ENCODE measurements around the gene DUSP8. TPM values are rescaled to one million over a fixed set of nuclear protein-coding genes. Genes with fewer than 3 reads are reported as not detected.

The DUSP8 gene
- polyA plus RNA-seq, 1 of the 3 experiments (the other 2 are of a cell fraction) = 2.0 TPM

DNA sequence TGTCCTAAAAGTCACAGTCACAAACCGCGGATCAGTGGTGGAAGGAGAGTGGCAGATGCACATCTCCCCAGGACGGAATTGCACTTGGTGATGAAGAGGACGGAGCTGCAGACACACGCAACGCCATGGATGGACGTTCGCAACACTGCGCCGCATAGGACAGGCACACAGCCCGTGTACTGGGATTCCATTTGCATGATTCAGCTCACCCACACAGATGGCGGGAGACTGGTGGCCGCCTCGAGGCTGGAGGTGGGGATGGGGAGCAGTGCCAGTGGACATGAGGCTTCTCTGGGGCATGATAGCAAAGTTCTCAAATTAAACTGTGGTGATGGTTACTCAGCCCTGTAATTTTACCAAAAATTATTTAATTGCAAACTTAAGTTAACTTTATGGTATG lies 37.4 kb downstream of the DUSP8 start (continued):
- TF ChIP-seq JUND (IDR thresholded peaks at IDR 0.05) (no peak), EZH2phosphoT487 (IDR thresholded peaks at IDR 0.05; ENCODE audit: borderline replicate concordance, low read depth) (no peak), SMC3 (IDR thresholded peaks at IDR 0.05; ENCODE audit: low read depth, low read length) (no peak), GATA2 (CRISPR knock-in tag; IDR thresholded peaks at IDR 0.05) (no peak), FOXJ3 (CRISPR knock-in tag; IDR thresholded peaks at IDR 0.05) (no peak), NRF1 (IDR thresholded peaks at IDR 0.05; ENCODE audit: low read depth, low read length) (no peak), TAF1 (IDR thresholded peaks at IDR 0.05; ENCODE audit: borderline replicate concordance, low read depth, low read length) (no peak), NFIC (IDR thresholded peaks at IDR 0.05; ENCODE audit: borderline replicate concordance) (no peak), RCOR1 (IDR thresholded peaks at IDR 0.05; ENCODE audit: low read length) (no peak), GABPA (IDR thresholded peaks at IDR 0.05; ENCODE audit: low read depth) (no peak), ELF1 (IDR thresholded peaks at IDR 0.05) (no peak)

DNA sequence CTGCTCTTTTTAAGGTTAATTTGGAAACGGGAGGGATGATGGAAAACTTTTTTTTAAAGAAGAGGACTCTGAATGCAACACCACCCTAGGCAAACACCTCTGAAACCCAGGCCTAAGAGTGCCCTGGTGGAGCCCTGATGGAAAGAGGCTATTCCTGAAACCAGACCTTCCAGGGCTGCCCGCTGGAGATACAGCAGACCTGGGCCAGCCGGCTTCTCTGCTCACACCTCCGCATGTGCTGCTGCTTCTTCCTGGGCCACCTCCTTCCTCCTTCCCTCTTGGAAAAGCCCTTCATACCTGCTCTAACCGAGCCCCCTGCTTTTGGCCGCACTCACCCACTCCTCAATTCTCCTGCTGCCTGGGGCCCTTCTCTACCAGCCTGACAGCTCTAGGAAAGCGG lies 37.9 kb downstream of the DUSP8 start:
- no peaks in the 10 kb centered on the region for H3F3A ChIP-seq (replicated peaks; ENCODE audit: insufficient read depth)
- POLR2A ChIA-PET = no interaction called here
- H4K20me1 ChIP-seq (ENCODE audit: insufficient read depth) = peaks cover 78% of the 10 kb centered on the region
- peaks cover 7% of the 10 kb centered on the region; the same call in 1 of the 2 replicates for H3K27me3 ChIP-seq (ENCODE audit: insufficient read depth)
- peaks cover 84% of the 10 kb centered on the region for H3K79me2 ChIP-seq (ENCODE audit: insufficient read depth)
- H3K9ac ChIP-seq = no peak overlapping the region
- CTCF ChIA-PET = interaction anchor here (1.2 kb wide), 1 partner anchor 19 kb away, joined by 4 read pairs; no protein-coding TSS in a partner anchor
- no peaks in the 10 kb centered on the region for H3K9me2 ChIP-seq
- H3K4me1 ChIP-seq (ENCODE audit: control insufficient read depth in 1 of 2, insufficient read depth in 2 of 2, low read depth in 1 of 2, low read length in 1 of 2) = peaks cover 0 to 17% of the 10 kb centered on the region in 2 experiments; a peak in 1 of 4 replicates
- H3K4me2 ChIP-seq = no peak overlapping the region
- no peak overlapping the region for H2AFZ ChIP-seq (ENCODE audit: low read depth)
- H3K36me3 ChIP-seq (replicated peaks in 1 of 2; ENCODE audit: control insufficient read depth in 1 of 2, insufficient read depth in 2 of 2, low read length in 1 of 2) = peaks cover 0 to 9% of the 10 kb centered on the region in 2 experiments
- H3K9me3 ChIP-seq = no peaks in the 10 kb centered on the region
- no peak for TF ChIP-seq RFX5 (IDR thresholded peaks at IDR 0.05; ENCODE audit: low read length)
- TF ChIP-seq GATA2 (CRISPR knock-in tag; IDR thresholded peaks at IDR 0.05) = no peak
- TF ChIP-seq, protein P1, sequence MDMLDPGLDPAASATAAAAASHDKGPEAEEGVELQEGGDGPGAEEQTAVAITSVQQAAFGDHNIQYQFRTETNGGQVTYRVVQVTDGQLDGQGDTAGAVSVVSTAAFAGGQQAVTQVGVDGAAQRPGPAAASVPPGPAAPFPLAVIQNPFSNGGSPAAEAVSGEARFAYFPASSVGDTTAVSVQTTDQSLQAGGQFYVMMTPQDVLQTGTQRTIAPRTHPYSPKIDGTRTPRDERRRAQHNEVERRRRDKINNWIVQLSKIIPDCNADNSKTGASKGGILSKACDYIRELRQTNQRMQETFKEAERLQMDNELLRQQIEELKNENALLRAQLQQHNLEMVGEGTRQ (IDR thresholded peaks at IDR 0.05; ENCODE audit: borderline replicate concordance, low read depth, low read length) = no peak
- no peak for TF ChIP-seq MEF2A (IDR thresholded peaks at IDR 0.05; ENCODE audit: borderline replicate concordance, low read depth)
- TF ChIP-seq NFIC (IDR thresholded peaks at IDR 0.05; ENCODE audit: borderline replicate concordance) = no peak
- TF ChIP-seq EZH2phosphoT487 (IDR thresholded peaks at IDR 0.05; ENCODE audit: borderline replicate concordance, low read depth) = no peak
- no peak for TF ChIP-seq YY1 (IDR thresholded peaks at IDR 0.05; ENCODE audit: low read depth)
- TF ChIP-seq, protein P2, sequence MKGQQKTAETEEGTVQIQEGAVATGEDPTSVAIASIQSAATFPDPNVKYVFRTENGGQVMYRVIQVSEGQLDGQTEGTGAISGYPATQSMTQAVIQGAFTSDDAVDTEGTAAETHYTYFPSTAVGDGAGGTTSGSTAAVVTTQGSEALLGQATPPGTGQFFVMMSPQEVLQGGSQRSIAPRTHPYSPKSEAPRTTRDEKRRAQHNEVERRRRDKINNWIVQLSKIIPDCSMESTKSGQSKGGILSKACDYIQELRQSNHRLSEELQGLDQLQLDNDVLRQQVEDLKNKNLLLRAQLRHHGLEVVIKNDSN (IDR thresholded peaks at IDR 0.05; ENCODE audit: borderline replicate concordance, low read depth) = no peak
- TF ChIP-seq, protein P3, sequence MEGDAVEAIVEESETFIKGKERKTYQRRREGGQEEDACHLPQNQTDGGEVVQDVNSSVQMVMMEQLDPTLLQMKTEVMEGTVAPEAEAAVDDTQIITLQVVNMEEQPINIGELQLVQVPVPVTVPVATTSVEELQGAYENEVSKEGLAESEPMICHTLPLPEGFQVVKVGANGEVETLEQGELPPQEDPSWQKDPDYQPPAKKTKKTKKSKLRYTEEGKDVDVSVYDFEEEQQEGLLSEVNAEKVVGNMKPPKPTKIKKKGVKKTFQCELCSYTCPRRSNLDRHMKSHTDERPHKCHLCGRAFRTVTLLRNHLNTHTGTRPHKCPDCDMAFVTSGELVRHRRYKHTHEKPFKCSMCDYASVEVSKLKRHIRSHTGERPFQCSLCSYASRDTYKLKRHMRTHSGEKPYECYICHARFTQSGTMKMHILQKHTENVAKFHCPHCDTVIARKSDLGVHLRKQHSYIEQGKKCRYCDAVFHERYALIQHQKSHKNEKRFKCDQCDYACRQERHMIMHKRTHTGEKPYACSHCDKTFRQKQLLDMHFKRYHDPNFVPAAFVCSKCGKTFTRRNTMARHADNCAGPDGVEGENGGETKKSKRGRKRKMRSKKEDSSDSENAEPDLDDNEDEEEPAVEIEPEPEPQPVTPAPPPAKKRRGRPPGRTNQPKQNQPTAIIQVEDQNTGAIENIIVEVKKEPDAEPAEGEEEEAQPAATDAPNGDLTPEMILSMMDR (IDR thresholded peaks at IDR 0.05) = no peak
- no peak for TF ChIP-seq GABPA (IDR thresholded peaks at IDR 0.05; ENCODE audit: low read depth)
- TF ChIP-seq, protein P4, sequence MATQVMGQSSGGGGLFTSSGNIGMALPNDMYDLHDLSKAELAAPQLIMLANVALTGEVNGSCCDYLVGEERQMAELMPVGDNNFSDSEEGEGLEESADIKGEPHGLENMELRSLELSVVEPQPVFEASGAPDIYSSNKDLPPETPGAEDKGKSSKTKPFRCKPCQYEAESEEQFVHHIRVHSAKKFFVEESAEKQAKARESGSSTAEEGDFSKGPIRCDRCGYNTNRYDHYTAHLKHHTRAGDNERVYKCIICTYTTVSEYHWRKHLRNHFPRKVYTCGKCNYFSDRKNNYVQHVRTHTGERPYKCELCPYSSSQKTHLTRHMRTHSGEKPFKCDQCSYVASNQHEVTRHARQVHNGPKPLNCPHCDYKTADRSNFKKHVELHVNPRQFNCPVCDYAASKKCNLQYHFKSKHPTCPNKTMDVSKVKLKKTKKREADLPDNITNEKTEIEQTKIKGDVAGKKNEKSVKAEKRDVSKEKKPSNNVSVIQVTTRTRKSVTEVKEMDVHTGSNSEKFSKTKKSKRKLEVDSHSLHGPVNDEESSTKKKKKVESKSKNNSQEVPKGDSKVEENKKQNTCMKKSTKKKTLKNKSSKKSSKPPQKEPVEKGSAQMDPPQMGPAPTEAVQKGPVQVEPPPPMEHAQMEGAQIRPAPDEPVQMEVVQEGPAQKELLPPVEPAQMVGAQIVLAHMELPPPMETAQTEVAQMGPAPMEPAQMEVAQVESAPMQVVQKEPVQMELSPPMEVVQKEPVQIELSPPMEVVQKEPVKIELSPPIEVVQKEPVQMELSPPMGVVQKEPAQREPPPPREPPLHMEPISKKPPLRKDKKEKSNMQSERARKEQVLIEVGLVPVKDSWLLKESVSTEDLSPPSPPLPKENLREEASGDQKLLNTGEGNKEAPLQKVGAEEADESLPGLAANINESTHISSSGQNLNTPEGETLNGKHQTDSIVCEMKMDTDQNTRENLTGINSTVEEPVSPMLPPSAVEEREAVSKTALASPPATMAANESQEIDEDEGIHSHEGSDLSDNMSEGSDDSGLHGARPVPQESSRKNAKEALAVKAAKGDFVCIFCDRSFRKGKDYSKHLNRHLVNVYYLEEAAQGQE (IDR thresholded peaks at IDR 0.05; ENCODE audit: low read depth, low read length) = no peak
- TF ChIP-seq, protein P5, sequence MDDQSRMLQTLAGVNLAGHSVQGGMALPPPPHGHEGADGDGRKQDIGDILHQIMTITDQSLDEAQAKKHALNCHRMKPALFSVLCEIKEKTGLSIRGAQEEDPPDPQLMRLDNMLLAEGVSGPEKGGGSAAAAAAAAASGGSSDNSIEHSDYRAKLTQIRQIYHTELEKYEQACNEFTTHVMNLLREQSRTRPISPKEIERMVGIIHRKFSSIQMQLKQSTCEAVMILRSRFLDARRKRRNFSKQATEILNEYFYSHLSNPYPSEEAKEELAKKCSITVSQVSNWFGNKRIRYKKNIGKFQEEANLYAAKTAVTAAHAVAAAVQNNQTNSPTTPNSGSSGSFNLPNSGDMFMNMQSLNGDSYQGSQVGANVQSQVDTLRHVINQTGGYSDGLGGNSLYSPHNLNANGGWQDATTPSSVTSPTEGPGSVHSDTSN (IDR thresholded peaks at IDR 0.05) = no peak
- TF ChIP-seq NRF1 (IDR thresholded peaks at IDR 0.05; ENCODE audit: low read depth, low read length) = no peak
- TF ChIP-seq ELF1 (IDR thresholded peaks at IDR 0.05) = no peak
- no peak for TF ChIP-seq EP300 (IDR thresholded peaks at IDR 0.05; ENCODE audit: borderline replicate concordance in 1 of 2, low read depth in 1 of 2, low read length in 1 of 2)
- TF ChIP-seq, protein P6, sequence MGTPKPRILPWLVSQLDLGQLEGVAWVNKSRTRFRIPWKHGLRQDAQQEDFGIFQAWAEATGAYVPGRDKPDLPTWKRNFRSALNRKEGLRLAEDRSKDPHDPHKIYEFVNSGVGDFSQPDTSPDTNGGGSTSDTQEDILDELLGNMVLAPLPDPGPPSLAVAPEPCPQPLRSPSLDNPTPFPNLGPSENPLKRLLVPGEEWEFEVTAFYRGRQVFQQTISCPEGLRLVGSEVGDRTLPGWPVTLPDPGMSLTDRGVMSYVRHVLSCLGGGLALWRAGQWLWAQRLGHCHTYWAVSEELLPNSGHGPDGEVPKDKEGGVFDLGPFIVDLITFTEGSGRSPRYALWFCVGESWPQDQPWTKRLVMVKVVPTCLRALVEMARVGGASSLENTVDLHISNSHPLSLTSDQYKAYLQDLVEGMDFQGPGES (IDR thresholded peaks at IDR 0.05; ENCODE audit: low read depth, low read length) = no peak
- no peak for TF ChIP-seq RCOR1 (IDR thresholded peaks at IDR 0.05; ENCODE audit: low read length)
- no peak for TF ChIP-seq JUND (IDR thresholded peaks at IDR 0.05)
- WGBS (ENCODE audit: low lambda C conversion rate) = 90% methylated on average over 7 of the region's 7 CpGs
- H3K27ac ChIP-seq (ENCODE audit: low read depth in 2 of 2, low read length in 1 of 2) = no peak overlapping the region
- no peak for DNase-seq
- H3K4me3 ChIP-seq (ENCODE audit: low read depth in 2 of 2, low read length in 1 of 2) = no peak overlapping the region
